NCI-H2196 treated with DMSO at 0.1 percent for 48 hours (cell line): ENCODE measurements around the gene GMDS.

Experiments used
- DNase-seq: peaks from one replicate; lab custom pipeline; 2025; ENCODE audit not compliant: unreplicated experiment; lab: John Stamatoyannopoulos, UW

GMDS gene

DNA sequence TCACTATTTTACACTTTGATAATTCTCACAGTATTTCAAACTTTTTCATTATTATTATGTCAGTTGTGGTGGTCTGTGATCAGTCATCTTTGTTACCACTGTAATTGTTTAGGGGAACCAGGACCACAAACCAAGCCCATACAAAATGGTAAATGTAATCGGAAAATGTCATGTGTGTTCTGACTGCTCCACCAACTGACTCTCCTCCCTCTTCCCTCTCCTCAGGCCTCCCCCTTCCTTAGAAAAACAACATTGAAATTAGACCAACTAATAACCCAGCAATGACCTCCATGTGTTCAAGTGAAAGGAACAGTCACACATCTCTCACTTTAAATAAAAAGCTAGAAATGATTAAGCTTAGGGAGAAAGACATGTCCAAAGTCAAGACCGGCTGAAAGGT lies 63.8 kb downstream of the GMDS start:
- no peak for DNase-seq

DNA sequence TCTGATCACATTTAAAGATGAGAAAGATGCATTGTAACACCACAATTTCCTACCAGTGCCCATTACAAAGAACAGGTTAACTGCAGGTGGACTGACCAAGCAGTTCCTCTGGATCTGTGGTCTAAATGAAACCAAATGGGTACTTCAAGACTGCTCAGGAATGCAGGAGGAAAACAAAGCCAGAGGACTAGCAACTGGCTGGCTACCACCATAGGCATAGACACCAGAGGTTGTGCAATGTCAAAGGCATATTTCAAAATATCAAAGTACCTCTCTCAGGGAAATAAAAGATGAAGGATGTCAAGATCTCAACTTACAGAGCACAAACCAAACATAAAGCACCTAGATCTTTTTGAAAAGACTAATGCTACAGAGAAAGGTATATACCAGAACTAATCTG lies 65.5 kb downstream of the GMDS start:
- no peak for DNase-seq

GRCh38 chr6:2179241-2179640 lies 66.2 kb downstream of the GMDS start:
- DNase-seq, result no peak

DNA sequence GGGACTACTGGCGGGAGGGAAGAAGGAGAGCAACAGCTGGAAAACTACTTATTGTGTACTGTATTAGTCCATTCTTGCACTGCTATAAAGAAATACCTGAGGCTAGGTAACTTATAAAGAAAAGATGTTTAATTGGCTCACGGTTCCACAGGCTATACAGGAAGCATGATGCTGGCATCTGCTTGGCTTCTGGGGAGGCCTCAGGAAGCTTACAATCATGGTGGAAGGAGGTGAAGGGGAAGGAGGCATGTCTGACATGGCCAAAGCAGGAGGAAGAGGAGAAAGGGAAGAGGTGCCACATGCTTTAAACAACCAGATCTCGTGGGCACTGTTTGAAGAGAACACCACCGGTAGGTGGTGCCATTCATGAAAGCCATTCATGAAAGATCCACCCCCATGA lies 67.3 kb downstream of the GMDS start:
- DNase-seq, result no peak

GRCh38 chr6:2175825-2176224 lies 69.6 kb downstream of the GMDS start:
- DNase-seq, result no peak

DNA sequence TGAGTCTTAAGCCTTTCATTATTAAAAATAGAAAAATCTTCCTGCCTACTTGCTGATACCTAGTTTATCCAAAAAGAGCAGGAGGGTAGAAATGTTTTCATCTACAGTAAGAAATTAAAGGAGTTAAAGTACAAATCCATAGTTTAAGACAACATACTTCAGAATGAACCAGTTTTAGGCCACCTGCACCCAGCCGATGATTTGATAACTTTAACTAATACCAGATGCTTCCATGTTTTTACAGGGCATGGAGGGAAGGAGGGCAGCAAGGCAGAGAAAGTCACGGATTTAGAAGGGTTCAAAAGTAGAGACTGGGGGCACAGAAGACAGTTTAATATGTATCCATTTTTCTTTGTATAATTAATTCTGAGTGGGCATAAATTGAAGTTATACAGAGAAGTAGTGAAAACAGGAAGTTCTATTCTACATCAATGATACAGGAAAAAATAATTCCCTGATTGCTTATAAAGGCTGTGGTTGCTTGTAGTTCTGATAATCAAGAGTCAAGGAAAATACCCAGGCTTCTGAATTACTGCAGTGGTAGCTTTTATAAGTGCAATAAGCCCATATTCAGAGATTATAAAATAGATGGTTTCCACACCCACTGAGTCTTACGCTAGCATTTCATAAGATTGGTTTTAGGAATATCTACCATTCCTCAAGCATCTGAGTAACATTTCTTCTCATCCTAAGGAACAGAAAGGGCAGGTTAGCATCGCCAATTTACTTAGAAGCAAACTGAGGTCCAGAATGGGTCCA lies 72.0 kb downstream of the GMDS start:
- DNase-seq, result no peak

GRCh38 chr6:2171728-2172127 lies 73.7 kb downstream of the GMDS start:
- DNase-seq, result no peak

DNA sequence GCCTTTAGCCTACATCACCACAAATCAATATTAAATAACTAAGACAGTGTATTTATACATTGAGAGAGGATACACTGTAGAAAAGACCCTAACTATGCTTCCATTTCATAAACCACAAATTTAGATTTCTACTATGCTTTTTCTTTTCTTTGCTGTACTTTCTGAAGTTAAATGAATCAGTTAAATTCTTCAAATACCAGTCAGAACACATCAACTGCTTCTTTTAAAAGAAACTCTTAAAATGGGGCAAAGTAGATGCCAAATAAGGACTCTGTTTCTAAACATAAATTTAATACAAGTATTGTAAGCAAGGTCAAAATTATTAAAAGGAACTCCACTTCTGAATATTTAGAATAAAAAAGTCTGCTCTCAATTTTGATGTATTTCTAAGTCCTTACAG lies 76.9 kb downstream of the GMDS start:
- DNase-seq, result no peak

- DNase-seq, result no peak
Observed at GRCh38 chr6:2166717-2167116, 78.7 kb downstream of the GMDS start.

GRCh38 chr6:2165286-2165685 lies 80.1 kb downstream of the GMDS start:
- DNase-seq, result no peak

DNA sequence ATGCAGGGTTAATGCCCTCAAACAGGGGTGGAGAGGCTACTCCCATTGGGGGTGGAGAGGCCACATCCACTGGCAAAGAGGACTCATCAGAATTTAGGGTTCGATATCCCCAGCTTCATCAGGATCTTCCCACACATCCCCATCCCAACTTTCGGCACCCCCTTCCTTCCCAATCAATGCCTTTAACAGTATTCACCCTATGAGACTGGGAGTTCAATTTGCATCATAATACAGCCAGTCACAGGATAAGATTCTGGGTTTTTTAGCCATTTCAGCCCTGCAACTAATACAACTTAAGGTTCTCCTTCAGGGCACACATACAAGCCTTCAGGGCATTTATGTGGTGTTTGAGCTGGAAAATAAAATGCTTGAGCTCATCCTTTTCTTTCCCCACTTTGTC lies 80.9 kb downstream of the GMDS start:
- DNase-seq, result no peak

GRCh38 chr6:2162079-2162445 lies 83.3 kb downstream of the GMDS start:
- no peak for DNase-seq

DNA sequence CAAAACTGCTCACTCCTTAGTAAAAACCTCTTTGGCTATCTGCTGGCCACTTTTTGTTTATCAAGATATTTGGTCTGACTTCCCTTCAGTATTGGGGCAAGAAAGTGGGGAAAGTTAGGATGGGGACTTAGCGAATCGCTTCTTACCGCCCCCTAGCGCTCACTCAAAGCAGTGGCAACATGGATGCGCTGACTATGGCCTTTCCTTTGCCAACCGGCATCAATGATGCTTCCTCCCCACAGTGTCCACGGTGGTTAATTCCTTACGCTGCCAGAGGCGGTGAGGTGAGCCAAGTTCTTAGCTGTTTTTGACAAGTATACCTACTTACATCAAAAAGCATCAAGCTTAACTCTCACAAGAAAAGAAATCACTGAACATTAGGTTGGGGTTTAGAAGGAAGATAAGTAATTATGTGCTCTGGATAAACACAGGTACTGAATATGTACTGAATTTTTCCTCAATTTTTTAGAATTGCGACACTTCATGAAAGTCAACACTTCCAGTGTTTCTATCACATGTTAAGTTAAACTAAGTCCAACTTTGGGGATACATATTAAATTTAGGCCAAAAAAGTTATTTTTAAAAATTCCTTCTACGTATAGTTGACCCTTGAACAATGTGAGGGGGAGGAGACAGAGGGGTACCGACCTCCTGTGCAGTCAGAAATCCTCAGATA lies 86.7 kb downstream of the GMDS start:
- no peak for DNase-seq

- no peak for DNase-seq
Observed at GRCh38 chr6:2157441-2158127, 87.8 kb downstream of the GMDS start.

- no peak for DNase-seq
Observed at GRCh38 chr6:2155206-2155605, 90.2 kb downstream of the GMDS start.

GRCh38 chr6:2149361-2150006 lies 95.9 kb downstream of the GMDS start:
- no peak for DNase-seq

DNA sequence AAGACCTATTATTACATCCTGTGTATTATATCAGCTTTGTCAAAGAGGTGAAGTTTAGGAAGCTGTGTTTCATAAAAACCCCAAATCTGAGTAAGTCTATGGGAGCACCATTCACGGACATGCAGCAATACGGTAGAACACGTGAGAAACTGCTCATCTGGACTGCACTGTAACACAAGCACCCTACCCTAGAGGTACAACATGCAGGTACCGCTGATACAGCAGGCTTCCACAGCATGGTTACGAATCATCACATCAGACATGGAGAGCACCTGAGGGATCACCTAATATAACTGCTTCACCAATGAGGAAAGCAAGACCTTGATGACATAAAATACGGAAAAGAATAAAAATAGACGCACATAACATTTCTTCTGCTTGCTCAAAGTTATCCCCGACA lies 96.7 kb downstream of the GMDS start:
- DNase-seq, result no peak

- no peak for DNase-seq
Observed at GRCh38 chr6:2147766-2148448, 97.5 kb downstream of the GMDS start.

- DNase-seq, result no peak
Observed at GRCh38 chr6:2147261-2147660, 98.1 kb downstream of the GMDS start.

DNA sequence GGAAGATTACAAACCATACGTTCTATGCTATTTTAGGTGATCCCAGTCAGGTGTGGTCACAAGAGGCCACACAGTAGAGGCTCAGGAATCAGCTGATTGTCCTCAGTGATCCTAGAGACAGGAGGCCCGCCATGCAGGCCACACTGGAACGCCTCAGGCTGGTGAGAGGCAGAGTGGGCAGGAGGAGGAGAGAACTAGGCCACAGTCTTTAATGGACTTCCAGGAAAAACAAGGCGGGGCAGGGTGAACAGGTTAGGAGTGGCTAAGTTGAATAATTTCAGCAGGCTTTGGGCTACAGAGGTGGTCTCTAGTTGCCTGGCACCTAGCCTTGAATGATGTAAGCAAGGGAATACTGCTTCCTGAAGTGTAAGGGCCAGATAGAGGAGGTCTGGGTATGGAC lies 101.2 kb downstream of the GMDS start:
- no peak for DNase-seq

DNA sequence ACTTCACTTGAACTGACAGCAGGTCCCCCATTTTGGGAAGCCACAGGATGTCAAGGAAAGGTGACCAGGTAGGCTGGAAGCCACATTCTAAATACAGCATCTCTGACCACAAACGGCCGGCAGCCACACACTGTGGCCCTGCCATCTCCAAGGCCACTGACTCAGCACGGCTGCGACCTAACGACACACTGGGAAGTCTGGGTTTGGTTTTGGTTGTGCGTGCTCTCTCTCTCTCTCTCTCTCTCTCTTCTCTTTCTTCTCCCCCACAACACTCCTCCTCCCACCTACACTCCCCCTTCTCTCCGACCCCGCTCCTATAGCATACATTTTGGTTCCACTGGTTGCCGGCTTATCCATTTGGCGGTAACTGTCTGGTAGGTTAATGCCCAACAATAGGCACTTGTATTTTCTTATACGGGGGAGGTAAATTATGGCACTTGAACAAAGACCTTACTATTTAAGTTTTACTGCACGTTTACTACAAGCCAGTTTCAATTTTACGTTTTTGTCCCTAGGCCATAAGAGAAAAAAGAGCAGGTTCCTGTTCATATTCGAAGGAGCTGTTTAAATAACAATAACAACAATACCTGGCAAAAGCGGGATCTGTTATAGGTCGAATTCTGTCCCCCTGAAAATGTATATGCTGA lies 103.6 kb downstream of the GMDS start:
- no peak for DNase-seq
